ENCODE measurements around the gene CFAP299.

DNA sequence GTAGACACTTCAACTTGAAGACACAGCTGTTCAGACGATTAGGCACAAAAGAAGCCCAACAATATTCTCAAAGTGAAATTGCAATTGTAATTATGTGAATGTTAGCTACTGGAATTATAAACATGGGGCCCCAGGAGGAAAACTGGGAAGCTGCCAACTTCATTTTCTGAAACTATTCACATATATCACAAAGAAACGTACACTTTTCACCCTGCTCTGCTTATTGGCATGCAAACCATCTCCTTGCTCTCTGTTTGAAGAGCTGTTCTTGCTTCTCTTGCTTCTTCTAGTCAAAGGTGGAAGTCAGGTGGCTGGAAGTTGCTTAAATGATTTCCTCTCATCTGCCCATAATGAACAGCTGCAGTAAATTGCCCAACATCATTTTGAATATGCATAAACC lies 320.1 kb downstream of the CFAP299 start:
- TF ChIP-seq CTCF (IDR thresholded peaks at IDR 0.05), result no peak
- no peak for TF ChIP-seq POLR2A (IDR thresholded peaks at IDR 0.05; ENCODE audit: low read depth)

Measured in esophagus muscularis mucosa (tissue), 3 donors.